Measurements from ENCODE around the gene DFFA. TPM values are rescaled to one million over a fixed set of nuclear protein-coding genes. Genes with fewer than 3 reads are reported as not detected.
A peak's percentile ranks its signal among the peaks of the same experiment; 100 is the strongest.
"Not testable (repeated sequence)": the region's sequence is repeated elsewhere in the genome, so short reads cannot be mapped to it uniquely, and the experiment has no call there.

DFFA gene
- total RNA-seq, 1 donor from 2014 or later: 56.2 TPM

DNA sequence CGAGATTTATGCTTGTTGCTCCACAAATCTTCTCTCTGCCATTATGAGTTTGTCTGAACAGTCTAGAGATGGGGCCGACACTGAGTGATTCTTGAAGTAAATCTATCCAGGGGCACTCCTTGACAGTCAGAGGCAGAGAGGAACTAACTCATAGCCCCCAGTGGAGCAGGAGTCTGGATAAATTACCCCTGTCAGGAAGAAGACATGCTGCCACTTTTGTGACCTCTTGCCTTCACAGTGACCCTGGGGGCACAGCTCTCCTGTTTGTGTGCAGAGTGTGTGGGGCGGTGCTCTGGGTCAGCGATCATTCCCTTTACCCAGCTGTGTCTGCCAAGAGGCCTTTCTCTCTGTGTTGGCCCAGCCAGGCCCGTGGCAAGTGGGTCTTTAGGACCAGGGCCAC lies 31.9 kb upstream of the DFFA start:
- DNase-seq: no peak

DNA sequence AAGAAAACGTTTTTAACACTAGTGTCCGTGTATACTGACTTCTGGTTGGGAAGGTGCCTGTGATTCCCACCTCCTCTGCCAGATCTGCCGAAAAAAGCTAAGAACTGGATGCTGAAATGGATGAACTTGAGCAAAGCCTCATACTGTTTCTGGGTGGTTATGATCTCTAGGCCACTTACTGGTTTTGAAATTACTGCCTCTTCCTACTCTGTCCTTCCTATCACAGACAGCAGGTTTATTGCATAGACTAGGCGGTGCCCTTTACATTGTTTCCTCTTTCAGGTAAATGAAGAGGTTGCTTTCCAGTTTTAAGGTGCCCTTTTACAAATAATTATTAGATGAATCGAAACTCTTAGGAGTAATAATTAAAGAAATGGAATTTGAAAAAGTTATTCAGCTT lies 29.9 kb upstream of the DFFA start:
- DNase-seq: no peak

- no peak for DNase-seq
These were observed 25.9 kb upstream of the DFFA start for GRCh38 chr1:10498231-10498630.

GRCh38 chr1:10497109-10497508 lies 24.8 kb upstream of the DFFA start:
- DNase-seq: no peak

DNA sequence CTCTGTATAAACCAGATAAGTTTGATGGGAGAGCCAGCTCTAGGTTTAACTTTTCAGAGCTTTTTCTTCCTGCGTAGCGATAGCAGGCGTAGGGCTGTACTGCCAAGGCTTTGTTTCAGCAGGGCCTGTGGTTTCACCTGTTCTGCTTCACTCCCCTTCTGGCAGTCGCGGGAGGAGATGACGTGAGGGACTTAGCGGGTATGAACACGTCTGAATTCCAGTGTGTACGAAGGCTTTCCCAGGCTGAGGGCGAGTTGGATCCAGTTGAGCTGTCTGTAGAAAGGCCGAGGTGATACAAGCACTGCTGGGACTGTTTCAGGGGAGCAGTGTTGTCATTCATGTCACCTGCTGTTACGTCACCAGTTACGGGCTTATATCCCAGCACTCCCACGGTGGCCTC lies 23.6 kb upstream of the DFFA start:
- DNase-seq: no peak

- DNase-seq: no peak
These were observed 23.1 kb upstream of the DFFA start for GRCh38 chr1:10495475-10495817.

- DNase-seq: peak; percentile 77
These were observed 22.6 kb upstream of the DFFA start for GRCh38 chr1:10494754-10495474.

DNA sequence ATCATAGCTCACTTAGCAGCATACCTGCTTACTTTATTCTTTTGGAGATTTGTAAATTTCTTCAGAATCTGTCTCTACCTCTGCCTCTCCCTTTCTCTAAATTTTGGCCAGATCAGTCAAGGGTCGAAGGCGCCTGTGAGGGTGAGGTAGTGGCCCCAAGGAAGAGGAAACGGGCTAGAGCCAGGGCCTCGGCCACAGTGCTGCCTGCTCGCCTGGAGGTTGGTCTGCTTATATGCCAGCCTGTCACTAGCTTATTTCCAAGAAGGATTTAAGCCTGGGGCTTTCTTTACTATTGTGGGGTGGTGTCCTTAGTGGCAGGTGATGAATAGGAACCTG lies 22.1 kb upstream of the DFFA start:
- DNase-seq: no peak

GRCh38 chr1:10490286-10490970 lies 18.1 kb upstream of the DFFA start:
- DNase-seq: no peak

DNA sequence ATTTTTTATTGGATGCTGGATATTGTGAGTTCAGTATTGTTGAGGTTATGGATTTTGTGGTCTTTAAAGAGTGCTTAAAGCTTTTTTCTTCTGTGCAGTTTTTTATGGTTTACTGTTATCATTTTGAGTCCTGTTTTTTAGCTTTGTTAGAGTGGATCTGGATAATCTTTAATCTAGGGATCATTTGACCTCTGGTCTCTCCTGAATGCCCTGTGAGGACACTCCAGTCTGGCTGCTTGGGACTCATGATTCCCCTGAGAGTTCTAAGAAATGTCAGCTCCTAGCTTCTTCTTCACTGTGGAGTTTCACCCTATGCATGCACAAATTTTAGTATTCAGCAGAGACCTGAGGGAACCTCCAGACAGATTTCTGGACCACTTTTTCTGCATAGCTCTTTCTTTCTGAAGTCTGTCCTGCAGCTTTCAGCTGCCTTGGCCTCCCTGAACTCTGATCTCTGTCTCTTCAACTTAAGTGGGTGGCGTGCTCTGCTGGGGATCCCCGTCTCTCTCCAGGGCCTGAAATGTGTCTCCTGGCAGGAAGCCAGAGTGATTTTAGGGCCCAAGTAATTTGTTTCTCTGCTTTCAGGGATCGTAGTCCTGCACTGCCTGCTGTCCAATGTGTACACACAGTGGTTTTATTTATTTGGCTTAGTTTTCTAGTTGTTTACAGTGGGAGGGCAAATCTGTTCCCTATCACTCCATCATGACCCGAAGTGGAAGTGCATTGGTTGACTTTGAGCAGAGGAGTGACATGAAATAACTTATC lies 17.1 kb upstream of the DFFA start:
- DNase-seq: no peak

DNA sequence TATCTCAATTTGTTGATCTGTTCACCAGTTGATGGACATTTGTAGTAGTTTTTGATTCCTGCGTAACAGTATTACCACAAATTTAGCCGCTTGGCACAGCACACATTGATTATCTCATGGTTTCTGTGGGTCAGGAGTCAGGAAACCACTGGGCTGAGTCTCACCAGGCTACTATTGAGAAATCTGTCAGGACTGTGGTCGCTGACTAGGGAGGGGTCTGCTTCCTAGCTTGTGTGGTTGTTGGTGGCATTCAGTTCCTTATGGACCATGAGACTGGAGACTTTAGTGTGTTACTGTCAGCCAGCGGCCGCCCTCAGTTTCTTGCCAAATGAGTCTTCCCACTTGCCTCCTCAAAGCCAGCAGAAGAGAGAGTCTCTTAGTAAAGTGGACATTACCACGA lies 12.2 kb upstream of the DFFA start:
- no peak for DNase-seq

DNA sequence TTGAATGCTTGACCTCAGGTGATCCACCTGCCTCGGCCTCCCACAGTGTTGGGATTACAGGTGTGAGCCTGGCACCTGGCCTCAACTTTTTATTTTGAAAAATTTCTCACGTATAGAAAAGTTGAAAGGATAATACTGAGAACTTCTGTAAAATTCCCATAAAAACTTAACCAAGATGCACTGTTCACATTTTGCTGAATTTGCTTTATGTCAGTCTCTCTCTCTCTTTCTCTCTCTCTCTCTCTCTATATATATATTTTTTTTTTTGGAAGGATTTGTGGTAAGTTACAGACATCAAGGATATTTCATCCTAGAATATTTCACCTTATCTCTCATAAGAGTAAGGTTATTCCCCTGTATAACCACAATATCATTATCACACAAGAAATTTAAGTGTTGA lies 8.3 kb upstream of the DFFA start:
- DNase-seq: no peak

- DNase-seq: no peak
These were observed 7.0 kb upstream of the DFFA start for GRCh38 chr1:10479296-10479695.

- no peak for DNase-seq
These were observed 3.2 kb upstream of the DFFA start for GRCh38 chr1:10475510-10475909.

DNA sequence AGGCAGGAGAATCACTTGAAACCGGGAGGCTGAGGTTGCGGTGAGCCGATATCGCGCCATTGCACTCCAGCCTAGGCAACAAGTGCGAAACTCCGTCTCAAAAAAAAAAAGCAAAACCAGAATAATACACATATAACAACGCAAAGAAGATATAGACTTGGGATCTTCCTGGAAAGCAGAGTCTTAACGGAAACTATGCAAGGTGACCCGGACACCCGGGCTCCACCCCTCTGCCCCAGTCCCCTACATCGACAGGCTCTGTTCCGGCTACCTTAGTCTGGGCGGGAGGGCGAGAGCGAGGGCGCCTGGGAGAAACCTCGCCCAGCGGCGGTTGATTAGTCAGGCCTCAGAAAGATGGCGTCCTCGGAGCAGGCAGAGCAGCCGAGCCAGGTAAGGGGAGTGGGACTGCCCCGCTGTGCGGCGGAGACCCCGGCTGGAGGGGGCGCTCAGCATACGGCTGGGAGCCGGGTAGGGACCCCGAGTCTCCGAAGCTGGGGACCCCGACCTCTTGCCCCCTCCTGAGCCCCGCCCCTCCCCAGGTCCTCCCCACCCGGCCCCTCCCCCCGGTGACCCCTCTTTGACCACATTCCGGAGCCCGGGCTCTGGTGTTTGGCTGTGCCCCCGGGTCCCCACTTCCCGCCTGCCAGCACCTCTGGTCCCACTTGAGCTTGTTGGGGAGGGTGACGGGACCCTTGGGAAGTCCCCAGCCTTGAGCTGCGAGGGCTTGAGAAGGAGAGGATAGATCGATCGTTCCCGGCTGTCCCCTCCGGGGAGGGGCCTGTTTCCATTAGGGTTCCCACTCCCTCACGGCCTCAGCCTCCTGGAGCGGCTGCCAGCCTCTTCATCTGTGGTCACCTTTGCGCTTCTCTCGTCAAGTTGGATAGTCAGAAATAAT lies 2.5 kb upstream of the DFFA start, which contains the start of gene PEX14:
TSS of gene PEX14 (plus strand) at position 338 of the 895 bp plus-strand sequence. CDS start at position 355, 17 bp downstream.
- DNase-seq: peak; percentile 89

GRCh38 chr1:10474309-10474612 lies 1.9 kb upstream of the DFFA start:
- DNase-seq: not testable (repeated sequence)

DNA sequence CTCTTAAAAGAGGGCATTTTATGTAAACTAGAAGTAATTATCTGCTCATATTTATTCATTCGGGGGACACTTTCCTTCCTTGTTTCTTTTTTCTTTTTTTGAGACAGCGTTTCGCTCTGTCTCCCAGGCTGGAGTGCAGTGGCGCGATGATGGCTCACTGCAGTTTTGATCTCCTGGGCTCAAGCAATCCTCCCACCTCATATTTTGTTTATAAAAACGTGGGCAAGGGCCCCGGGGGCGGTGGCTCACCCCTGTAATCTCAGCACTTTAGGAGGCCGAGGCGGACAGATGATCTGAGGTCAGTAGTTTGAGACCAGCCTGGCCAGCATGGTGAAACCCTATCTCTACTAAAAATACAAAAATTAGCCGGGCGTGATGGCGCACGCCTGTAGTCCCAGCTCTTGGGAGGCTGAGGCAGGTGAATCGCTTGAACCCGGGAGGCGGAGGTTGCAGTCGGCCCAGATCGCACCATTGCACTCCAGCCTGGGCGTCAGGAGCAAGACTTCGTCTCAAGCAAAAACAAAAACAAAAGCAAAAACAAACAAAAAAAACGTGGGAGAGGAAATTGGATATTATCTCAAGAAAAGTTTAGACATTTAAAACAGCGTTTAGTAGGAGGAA lies 926 bp upstream of the DFFA start:
- DNase-seq: no peak

GRCh38 chr1:10471411-10472219 lies 714 bp downstream of the DFFA start:
- peak; percentile 57 for DNase-seq

DNA sequence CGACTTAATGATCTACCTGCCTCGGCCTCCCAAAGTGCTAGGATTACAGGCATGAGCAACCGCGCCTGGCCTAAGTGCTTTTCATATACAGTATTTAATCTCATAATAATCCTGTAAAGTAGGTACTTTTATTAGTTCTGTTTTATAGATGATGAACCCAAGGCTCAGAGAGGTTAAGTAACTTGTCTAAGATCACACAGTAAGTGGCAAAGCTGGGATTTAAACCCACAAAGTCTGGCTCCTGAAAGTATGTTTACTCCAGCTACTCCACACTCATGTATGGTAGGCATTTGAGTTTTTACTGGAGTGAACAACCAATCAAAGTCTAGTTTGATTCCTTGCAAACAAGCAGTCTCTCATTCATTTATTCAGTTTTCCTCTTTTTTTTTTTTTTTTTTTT lies 2.3 kb downstream of the DFFA start:
- no peak for DNase-seq

- DNase-seq: no peak
These were observed 5.3 kb downstream of the DFFA start for GRCh38 chr1:10467078-10467477.

- DNase-seq: peak; percentile 68
These were observed 13.1 kb downstream of the DFFA start for GRCh38 chr1:10459184-10459583.

- DNase-seq: peak; percentile 70
These were observed 14.5 kb downstream of the DFFA start for GRCh38 chr1:10457875-10458274.

Data from dermis blood vessel endothelial cell (primary cell).